CD4-positive, alpha-beta T cell treated with Interleukin-6 at 100 ng/mL for 8 hours (primary cell): ENCODE data around the gene MCM3AP.
"Not testable (repeated sequence)": the region's sequence is repeated elsewhere in the genome, so short reads cannot be mapped to it uniquely, and the experiment has no call there.

Source experiments
- DNase-seq: peaks from one replicate; pipeline ENCODE4 v3.0.0-alpha.2; 2020; ENCODE audit warnings: mixed read lengths, low spot score

The MCM3AP gene

DNA sequence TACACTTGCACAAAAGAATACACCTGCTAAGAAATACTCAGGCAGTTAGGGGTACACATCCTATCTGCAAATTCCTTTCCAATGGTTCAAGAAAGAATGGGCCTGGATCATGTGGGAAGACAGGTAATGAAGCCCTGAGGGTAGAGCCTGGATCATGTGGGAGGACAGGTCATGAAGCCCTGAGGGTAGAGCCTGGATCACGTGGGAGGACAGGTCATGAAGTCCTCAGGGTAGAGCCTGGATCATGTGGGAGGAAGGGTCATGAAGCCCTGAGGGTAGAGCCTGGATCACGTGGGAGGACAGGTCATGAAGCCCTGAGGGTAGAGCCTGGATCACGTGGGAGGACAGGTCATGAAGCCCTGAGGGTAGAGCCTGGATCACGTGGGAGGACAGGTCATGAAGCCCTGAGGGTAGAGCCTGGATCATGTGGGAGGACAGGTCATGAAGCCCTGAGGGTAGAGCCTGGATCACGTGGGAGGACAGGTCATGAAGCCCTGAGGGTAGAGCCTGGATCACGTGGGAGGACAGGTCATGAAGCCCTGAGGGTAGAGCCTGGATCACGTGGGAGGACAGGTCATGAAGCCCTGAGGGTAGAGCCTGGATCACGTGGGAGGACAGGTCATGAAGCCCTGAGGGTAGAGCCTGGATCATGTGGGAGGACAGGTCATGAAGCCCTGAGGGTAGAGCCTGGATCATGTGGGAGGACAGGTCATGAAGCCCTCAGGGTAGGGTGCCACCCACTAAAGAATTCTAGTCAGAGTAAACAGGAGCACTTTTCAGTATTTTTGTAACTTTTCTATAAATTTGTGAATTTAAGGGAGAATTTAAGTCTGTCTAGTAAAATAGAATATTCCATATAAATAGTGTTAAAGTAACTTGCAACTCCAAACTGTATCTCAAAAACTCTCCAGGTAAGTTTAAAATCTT lies 84.3 kb downstream of the MCM3AP start:
- not testable (repeated sequence) for DNase-seq

DNA sequence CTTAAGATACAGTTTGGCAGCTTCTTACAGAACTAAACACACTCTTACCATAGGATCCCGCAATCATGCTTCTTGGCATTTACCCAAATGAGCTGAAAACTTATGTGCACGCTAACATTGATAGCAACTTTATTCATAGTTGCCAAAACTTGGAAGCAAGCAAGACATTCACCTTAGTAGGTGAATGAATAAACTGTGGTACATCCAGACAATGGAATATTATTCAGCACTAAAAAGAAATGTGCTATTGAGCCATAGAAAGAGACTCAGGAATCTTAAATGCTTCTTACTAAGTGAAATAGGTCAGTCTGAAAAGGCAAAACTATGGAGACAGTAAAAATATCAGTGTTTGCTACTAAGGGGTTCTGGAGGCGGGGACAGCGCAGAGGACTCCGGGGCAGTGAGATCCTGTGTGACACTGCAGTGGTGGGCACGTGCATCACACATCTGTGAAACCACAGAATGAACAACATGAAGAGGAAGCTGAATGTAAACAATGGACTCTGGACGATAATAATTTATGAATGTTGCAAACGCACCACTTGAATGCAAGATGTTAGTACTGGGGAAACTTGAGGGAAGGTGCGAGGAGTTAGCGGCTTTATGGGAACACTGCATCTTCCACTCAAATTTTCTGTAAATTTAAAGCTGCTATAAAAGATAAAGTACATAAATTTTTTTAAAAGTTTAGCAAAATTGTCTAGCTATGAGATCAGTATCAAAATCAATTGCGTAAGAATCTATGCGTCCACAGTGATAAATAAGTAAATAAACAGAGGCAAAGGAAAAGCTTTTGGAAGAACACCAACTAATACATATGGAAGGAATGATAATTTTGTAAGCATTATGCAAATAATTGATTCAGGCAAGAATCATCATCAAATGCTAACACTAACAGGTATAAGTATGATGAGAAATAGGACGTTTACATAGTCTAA lies 85.7 kb downstream of the MCM3AP start:
- DNase-seq, result no peak

DNA sequence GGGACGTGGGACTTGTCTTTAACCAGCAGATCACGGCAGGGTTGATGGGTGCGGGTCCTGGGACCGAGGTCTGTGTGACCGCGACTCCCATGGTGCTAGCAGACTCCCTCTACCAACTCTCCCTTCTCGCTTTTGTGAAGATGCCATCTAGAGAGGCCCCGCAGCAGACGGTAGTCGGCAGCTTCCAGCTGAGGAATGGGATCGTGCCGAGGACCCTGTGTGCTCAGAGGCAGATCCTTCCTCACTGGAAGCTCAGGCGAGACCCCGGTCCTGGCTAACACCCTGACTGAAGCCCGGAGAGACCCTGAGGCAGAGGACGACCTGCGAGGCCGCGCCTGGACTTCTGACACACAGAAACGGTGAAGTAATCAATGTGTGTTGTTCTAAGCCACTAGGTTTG lies 88.7 kb downstream of the MCM3AP start:
- no peak for DNase-seq

DNA sequence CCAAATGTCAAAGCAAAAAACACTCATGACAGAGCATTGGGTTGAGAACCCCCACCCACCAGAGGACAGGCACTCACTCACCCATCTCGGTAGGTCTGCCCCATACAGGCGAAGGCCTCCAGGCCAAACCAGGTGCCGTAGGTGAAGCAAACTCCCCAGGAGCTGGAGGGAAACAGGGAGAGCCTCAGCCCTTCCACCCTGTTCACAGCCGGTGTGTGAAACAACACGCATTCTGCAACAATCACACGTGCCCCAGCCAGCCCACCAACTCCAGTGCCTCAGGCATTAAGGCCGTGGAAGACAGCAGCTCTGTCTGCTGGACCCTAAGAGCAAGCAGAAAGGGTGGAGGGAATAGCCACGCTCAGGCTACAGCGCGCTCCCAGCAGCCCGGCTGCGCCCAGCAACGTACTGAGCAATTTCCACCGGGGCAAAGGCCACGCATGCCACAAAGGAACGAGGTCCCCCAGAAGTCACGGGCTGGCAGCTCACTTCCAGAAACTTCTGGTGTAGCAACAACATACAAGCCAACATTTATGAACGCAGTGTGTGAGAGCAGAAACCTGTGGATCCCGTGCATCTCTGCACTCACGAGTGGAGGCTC lies 89.7 kb downstream of the MCM3AP start:
- no peak for DNase-seq

DNA sequence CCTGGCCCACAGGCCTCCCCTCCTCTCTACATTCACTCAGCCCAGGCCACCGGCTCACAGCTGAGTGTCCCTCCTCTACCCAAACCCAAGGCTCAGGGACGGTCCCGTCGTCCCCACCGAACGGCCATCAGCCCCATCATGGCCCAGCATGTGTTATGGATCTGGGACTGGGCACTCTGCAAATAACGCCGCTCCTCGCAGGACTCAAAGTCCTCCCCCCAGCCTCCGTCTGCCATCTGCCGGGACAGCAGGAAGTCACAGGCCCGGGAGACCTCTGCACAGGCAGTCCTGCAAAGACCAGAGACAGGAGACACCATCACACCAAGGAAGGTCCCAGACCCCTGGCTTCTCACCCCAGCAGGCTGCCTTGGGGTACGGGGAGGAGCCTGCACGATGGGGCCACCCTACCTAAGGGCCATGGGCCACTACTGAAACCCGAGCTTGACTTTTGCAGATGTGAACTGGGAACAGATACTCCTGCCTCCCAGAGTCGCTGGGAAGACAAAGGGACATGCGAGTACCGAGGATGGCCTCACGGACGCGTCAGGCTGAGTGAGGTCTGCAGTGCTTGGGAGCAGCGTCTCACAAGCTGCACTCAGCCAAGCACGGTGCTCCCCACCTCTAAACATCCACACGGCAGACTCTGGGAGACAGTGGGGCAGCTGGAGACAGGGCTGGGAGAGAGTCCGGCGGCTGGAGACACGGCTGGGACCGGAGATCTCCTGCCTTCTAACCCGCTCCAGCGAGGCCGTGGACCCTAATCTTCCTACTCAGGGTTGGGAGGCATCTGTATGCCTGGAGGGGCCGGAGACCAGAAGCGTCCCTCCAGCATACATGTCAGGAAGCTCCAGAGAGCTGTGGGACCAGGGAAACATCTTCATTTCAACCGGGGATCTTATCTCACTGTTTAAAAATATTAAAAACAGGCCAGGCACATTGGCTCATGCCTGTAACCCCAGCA lies 90.8 kb downstream of the MCM3AP start:
- DNase-seq, result no peak

DNA sequence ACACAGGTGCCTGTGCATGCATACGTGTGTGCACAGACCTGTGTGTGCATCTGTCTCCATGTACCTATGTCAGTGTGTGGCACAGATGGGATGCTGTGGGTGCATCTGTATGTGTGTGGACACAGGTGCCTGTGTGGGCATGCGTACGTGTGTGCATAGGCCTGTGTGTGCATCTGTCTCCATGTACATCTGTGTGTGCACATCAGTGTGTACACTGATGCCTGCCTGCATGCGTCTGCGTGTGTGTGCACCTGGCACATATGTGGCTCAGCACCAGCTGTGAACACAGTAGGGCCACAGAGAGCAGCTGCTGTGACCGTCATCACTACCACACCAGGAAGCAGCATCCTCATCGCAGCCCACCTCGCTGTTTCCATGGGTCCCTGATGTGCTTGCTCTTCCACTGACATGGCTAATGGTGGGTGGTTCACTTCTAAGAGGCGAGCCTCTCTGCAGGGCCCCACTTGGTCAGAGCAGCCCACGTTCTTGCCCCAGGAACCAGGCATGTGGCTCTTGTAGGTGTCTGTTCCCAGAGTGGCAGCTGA lies 91.5 kb downstream of the MCM3AP start:
- no peak for DNase-seq

DNA sequence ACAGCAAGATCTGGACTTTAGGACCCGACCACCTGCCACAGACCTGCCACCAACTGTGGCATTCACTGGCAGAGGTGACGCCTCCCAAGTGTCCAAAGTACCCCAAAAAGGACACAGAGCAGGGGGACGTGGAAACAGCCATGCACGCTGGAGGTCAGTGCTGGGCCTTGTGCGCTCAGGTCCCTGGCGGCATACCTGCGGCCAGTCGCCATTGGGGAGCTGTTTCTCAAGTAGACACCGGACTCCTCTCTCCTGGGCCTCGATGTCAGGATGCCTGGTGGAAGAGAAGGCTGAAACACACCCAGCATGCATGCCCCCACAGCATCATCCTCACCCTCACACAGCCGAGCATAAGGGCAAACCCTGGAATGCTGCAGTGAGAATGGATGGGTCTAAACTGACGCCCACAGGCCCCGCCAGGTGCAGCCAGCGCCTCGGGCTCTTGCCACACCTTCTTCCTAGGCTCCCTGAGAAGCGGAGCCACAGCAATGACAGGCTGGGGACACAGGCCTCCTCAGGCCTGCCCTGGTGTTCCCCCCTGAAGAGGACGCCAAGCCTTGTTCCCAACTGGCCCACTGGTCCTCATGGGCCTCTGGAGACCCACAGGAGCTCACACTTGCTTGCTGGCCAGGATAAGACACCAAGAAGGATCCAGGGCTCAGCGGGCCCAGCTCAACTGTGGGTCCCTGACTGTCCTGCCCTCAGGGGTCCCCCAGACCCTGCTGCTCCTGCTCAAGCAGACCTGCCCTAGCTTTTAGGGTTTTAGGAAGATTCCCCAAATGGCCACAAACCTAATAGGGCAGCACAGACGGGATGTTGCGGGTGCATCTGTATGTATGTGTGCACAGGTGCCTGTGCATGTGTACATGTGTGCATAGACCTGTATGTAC lies 93.5 kb downstream of the MCM3AP start:
- no peak for DNase-seq

DNA sequence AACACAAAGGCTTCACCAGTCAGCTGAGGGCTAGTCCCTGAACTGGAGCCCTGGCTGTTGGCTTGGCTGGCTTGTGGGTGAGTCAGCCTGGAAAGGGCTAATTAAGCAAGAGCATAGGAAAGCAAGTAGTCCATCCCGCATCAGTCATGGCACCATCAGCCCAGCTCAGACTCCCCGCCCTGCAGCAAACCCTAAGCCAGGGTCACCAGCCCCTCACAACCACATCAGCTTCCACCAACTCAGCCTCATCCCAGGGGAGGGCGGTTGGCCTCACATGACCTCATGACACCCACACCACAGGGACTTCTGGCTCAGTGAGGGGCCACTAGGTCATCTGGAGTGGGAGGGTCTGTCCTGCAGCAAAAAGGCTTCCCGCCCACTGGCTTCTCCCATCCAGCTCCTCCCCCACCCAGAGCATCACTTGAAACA lies 94.1 kb downstream of the MCM3AP start:
- no peak for DNase-seq

DNA sequence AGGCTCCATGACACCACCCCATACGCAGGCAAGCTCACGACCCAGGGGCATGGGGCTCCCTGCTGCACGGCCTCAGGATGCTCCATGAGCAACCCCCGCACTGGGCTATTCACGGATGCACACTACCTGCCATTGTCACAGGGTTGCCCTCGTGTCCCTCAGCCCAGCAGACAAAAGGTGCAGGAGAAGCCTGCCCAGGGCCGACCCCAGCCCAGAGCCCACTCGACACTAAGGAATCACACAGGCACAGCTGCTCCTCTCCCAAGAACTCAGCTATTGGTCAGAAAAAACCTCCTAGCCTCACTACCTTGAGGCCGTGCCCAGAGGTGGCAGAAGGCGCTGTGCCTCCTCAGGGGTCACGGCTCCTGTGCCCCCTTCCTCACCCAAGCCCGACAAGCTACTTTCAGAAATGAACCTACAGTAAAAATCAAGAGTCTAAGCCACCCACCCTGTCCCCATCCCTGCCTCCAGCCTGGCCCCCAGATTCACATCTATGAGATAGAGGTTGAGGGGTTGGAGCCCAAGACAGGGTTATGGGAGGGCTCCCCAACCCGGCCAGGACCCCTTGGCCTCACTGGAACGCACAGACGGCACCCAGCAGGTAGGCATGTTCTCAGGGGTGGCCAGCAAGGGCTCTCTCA lies 94.8 kb downstream of the MCM3AP start:
- no peak for DNase-seq

DNA sequence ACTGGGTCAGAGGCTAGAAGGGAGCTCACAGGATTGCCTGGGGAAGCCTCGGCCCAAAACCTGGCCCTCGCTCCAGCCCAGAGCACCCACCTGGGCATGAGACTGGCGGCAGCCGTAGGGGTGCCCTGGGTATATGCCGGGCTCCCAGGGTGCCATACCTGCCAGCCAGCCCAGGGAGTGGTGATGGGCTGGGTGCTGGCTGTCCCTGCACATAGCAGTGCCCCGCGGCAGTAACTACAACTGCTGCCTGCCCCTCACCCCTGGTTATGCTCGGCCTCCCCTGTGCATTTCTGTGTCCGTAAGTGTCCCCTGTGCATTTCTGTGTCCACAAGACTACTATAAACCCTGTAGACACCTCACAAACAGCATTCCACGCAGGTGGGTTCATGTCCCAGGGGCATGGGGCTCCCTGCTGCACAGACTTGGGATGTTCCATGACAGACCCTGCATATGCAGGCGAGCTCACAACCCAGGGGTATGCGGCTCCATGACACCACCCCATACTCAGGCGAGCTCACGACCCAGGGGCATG lies 95.4 kb downstream of the MCM3AP start:
- DNase-seq, result no peak

DNA sequence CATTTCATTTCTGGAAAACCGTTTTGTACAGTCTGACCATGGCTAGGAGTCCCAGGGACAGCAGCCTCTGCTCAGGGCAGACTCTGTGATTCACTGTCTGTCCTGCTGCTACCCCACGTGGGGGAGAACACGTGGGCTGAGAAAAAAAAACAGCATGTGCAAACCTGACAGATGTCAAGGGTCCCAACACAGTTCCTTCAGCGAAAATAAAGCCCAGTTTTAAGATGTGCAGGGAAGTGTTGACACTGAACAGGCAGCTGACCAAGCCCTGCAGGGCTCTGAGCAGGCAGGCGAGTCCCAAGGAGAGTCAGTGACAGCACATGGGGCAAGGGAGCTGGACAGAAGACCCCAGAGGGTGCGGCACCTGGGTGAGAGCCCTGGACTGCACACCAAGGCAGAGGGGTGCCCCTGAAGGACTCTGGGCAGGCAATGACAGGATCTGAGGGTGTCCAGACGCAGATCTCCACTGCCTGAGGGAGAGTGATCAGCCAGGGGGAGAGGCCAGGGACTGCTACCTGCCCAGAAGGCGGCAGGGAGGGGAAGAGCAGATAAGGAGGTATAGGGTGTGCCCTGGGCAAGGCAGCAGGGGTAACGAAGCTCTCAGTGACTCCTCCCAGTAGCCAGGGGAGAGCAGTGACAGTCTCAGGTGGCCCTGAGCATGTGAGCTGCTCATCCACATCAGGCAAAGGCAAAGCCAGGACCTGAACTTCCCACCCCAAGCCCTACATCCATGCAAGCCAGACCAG lies 96.0 kb downstream of the MCM3AP start:
- DNase-seq, result no peak

DNA sequence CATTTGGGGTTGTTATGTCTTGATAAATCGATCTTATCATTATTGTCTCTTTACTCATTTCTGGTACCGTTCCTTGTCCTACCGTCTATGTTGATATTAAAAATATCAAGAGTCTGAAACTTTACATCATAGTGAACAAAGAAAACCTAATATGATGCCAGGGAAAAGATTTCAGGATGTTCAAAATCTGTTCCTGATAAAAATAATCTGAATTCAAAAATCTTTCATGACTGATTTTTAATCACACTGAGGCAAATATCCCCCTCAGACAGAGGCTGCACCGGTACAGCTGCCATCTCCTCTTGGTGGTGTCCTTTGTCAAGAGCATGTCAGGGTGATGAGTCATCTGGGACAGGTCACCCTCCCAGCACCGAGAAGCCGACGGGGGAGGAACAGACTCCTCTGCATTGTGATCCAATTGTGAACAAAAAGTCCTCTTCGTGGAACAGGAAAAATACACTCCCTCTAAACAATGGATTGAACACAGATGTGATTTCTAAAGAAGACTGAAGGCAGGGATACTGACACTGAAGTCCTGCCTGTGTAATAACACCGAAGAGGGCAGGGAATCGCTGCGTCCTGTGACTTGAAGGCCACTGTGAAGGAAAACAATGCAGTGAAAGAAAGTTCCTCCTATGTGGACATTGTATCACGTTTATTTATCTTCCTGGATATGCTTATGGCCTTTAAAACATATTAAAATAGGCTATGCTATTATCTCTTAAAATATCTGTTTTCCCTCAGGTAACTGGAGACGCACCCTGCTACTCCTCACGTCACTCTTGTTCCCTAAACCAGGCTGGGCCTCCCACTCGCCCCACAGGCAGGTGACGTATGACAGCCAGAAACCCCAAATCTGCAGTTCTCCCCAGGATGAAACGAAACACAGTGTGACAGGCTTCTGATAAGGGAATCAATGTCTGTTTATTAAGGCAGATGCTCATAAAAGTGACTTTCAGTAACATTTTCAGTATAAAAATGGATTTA lies 96.9 kb downstream of the MCM3AP start:
- no peak for DNase-seq

DNA sequence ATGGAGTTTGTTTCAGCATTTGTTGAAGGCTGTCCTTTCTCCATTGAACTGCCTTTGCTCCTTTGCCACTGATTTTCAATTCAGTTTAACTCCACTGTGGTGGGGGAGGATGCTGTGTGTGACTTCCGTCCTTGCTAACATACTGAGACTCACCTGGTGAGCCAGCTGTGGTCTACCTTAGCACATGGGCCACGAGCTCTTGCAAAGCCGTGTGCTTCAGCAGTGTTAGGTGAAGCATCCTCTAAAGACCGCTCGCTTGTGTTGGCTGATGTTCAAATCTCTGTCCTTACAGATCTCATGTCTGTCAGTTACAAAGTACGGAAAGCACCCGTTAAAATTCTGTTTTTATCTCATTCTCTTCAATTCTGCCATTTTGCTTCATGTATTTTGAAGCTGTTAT lies 97.6 kb downstream of the MCM3AP start:
- no peak for DNase-seq

DNA sequence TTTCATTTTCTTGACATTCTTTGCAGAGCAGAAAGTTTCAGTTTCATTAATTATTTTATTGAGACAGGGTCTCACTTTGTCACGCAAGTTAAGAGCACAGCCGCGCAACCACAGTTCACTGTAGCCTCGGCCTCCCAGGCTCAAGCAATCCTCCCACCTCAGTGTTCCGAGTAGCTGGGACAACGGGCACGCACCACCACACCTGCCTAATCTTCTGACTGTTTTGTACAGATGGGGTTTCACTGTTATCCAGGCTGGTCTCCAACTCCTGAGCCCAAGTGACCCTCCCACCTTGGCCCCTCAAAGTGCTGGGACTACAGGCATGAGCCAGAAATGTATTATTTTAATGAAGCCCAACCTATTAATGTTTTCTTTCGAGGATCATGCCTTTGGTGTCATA lies 98.2 kb downstream of the MCM3AP start:
- no peak for DNase-seq

DNA sequence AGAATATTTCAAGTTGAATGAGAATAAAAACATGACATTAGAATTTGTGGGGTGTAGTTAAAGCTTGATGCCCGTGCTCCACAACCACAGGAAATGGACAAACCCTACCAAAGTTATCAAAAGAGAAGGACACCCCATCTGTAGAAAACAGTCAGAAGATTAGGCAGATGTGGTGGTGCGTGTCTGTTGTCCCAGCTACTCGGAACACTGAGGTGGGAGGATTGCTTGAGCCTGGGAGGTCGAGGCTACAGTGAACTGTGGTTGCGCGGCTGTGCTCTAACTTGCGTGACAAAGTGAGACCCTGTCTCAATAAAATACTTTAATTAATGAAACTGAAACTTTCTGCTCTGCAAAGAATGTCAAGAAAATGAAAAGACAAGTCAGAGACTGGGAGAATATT lies 99.7 kb downstream of the MCM3AP start:
- DNase-seq, result no peak
